HG03457 (cell line): ENCODE results near the gene DNAJC7.
"Not testable (repeated sequence)": the region's sequence is repeated elsewhere in the genome, so short reads cannot be mapped to it uniquely, and the experiment has no call there.

ENCODE experiments used
- ATAC-seq: cut with Tn5 transposase; IDR thresholded peaks from one replicate; pipeline ENCODE4 v1.9.1; 2021; ENCODE audit warnings: moderate number of reproducible peaks; ENCODE audit not compliant: unreplicated experiment

DNAJC7 gene

GRCh38 chr17:41957869-41958439 lies 59.3 kb downstream of the DNAJC7 start:
- ATAC-seq, result no peak

- no peak for ATAC-seq
These were observed 60.0 kb downstream of the DNAJC7 start for GRCh38 chr17:41957031-41957868.

GRCh38 chr17:41956522-41956921 lies 60.7 kb downstream of the DNAJC7 start:
- no peak for ATAC-seq

GRCh38 chr17:41948762-41949460 lies 68.3 kb downstream of the DNAJC7 start:
- ATAC-seq, result no peak

- no peak for ATAC-seq
These were observed 72.3 kb downstream of the DNAJC7 start for GRCh38 chr17:41944943-41945342.

GRCh38 chr17:41943492-41943891 lies 73.7 kb downstream of the DNAJC7 start:
- no peak for ATAC-seq

GRCh38 chr17:41942626-41943373 lies 74.4 kb downstream of the DNAJC7 start:
- no peak for ATAC-seq

GRCh38 chr17:41941168-41941567 lies 76.1 kb downstream of the DNAJC7 start:
- no peak for ATAC-seq

GRCh38 chr17:41939693-41940090 lies 77.5 kb downstream of the DNAJC7 start:
- no peak for ATAC-seq

GRCh38 chr17:41939044-41939692 lies 78.1 kb downstream of the DNAJC7 start:
- no peak for ATAC-seq

- no peak for ATAC-seq
These were observed 79.0 kb downstream of the DNAJC7 start for GRCh38 chr17:41937970-41938954.

- no peak for ATAC-seq
These were observed 81.6 kb downstream of the DNAJC7 start for GRCh38 chr17:41935641-41936040.

GRCh38 chr17:41932816-41933389 lies 84.3 kb downstream of the DNAJC7 start:
- ATAC-seq, result no peak

- ATAC-seq, result not testable (repeated sequence)
These were observed 85.5 kb downstream of the DNAJC7 start for GRCh38 chr17:41931715-41932114.

- ATAC-seq, result not testable (repeated sequence)
These were observed 86.4 kb downstream of the DNAJC7 start for GRCh38 chr17:41930833-41931156.

- peak; percentile 83 for ATAC-seq
These were observed 87.0 kb downstream of the DNAJC7 start, which contains the start of gene ODAD4 for GRCh38 chr17:41930009-41930832. Gene ODAD4 (plus strand): TSS chr17:41930617. CDS start chr17:41930724, 107 bp downstream.

GRCh38 chr17:41928693-41929251 lies 88.5 kb downstream of the DNAJC7 start:
- ATAC-seq, result no peak
